Activated naive CD8-positive, alpha-beta T cell treated with anti-CD3 and anti-CD28 coated beads, Interleukin-2, amount 10 ng/mL, durations not matched to agents 7 days and 5 days (primary cell): ENCODE measurements around the gene VMP1. TPM values are rescaled to one million over a fixed set of nuclear protein-coding genes. Genes with fewer than 3 reads are reported as not detected.

Source experiments
- ATAC-seq: fragments of 150-1000 bp; cut with Tn5 transposase; one replicate; pipeline ENCODE4 v1.10.0; 2021; ENCODE audit warnings: low read depth, moderate library complexity
- POLR2A ChIA-PET: fragments of 350-600 bp; sonication (Branson Sonifier 250); formaldehyde crosslinking; loops from one replicate; lab custom pipeline; 2021; ENCODE audit warnings: antibody characterized with exemption; lab: Charles Lee
- DNase-seq: peaks from one replicate; pipeline ENCODE4 v3.0.0; 2021
- H3K27ac Mint-ChIP-seq: one replicate; pipeline ENCODE4 v1.8.0; 2022; ENCODE audit warnings: mild to moderate bottlenecking, mixed read lengths
- H3K27me3 Mint-ChIP-seq: one replicate; pipeline ENCODE4 v1.8.0; 2022; ENCODE audit warnings: mild to moderate bottlenecking, moderate library complexity, mixed read lengths
- H3K36me3 Mint-ChIP-seq: one replicate; pipeline ENCODE4 v1.8.0; 2021; ENCODE audit warnings: mild to moderate bottlenecking, mixed read lengths
- H3K4me1 Mint-ChIP-seq: one replicate; pipeline ENCODE4 v1.8.0; 2021; ENCODE audit warnings: mixed read lengths
- H3K4me3 Mint-ChIP-seq: one replicate; pipeline ENCODE4 v1.8.0; 2022; ENCODE audit warnings: mild to moderate bottlenecking, moderate library complexity, mixed read lengths
- H3K9me3 Mint-ChIP-seq: one replicate; pipeline ENCODE4 v1.8.0; 2021; ENCODE audit warnings: mixed read lengths
- total RNA-seq, 2 experiments: library from RNA; stranded (reverse); gene quantifications; one replicate each; pipeline ENCODE4 v1.2.3, GENCODE V29; 2021

Gene VMP1
- total RNA-seq, 2 experiments from 2014 or later, result 114 to 116 TPM

DNA sequence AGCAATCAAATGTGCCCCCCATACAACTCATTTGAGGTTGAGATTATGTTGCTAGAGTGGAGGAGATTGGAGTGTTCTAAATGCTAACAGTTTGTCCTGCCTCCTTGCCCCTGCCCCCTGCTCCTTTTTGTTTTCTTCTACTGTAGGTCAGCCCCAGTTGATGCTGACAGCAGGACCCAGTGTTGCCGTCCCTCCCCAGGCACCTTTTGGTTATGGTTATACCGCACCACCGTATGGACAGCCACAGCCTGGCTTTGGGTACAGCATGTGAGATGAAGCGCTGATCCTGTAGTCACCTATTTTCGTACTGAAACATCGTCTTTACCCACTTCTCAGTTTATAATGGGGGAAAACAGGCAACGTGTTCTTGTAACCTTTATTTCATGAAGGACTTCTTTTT is 13.9 kb upstream of the VMP1 start:
- no peak for ATAC-seq
- POLR2A ChIA-PET, result no interaction called here

DNA sequence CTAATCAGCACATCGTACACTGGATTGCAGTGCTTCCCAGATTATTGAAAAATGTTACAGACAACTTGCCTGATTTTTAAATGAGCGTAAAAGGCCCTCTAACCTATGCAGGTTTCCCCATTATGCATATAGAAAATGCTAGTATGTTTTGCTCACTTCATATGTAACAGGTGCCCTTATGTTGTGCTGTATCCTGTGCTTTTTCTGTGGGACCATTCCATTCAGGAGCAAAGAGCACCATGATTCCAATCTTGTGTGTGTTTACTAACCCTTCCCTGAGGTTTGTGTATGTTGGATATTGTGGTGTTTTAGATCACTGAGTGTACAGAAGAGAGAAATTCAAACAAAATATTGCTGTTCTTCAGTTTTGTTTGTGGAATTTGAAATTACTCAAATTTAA is 13.1 kb upstream of the VMP1 start:
- no peaks in the 10 kb centered on the region for H3K27me3 Mint-ChIP-seq
- no peaks in the 10 kb centered on the region for H3K9me3 Mint-ChIP-seq
- POLR2A ChIA-PET, result no interaction called here
- H3K4me1 Mint-ChIP-seq, result peaks cover 18% of the 10 kb centered on the region
- peaks cover 44% of the 10 kb centered on the region for H3K36me3 Mint-ChIP-seq
- no peak overlapping the region for H3K27ac Mint-ChIP-seq
- no peak for DNase-seq
- no peak for ATAC-seq
- no peak overlapping the region for H3K4me3 Mint-ChIP-seq

More for the DNA sequence above, 13.9 kb upstream of the VMP1 start:
- H3K4me1 Mint-ChIP-seq, result peaks cover 13% of the 10 kb centered on the region
- H3K27ac Mint-ChIP-seq, result no peak overlapping the region
- no peak overlapping the region for H3K4me3 Mint-ChIP-seq
- DNase-seq, result no peak
- no peaks in the 10 kb centered on the region for H3K9me3 Mint-ChIP-seq
- H3K36me3 Mint-ChIP-seq, result peaks cover 41% of the 10 kb centered on the region
- no peaks in the 10 kb centered on the region for H3K27me3 Mint-ChIP-seq

- POLR2A ChIA-PET, result no interaction called here
- DNase-seq (no peak), ATAC-seq (no peak)
- Mint-ChIP-seq H3K4me3 (no peak overlapping the region), H3K36me3 (peaks cover 38% of the 10 kb centered on the region), H3K4me1 (peaks cover 31% of the 10 kb centered on the region), H3K9me3 (no peaks in the 10 kb centered on the region), H3K27ac (no peak overlapping the region), H3K27me3 (no peaks in the 10 kb centered on the region)
These were observed 11.3 kb upstream of the VMP1 start for GRCh38 chr17:59695945-59696681.

GRCh38 chr17:59696682-59697277 is 10.7 kb upstream of the VMP1 start:
- H3K4me1 Mint-ChIP-seq, result peaks cover 32% of the 10 kb centered on the region
- no peaks in the 10 kb centered on the region for H3K27me3 Mint-ChIP-seq
- DNase-seq (no peak), ATAC-seq (no peak)
- peaks cover 34% of the 10 kb centered on the region for H3K36me3 Mint-ChIP-seq
- H3K4me3 Mint-ChIP-seq, result no peak overlapping the region
- H3K27ac Mint-ChIP-seq, result no peak overlapping the region
- no peaks in the 10 kb centered on the region for H3K9me3 Mint-ChIP-seq
- POLR2A ChIA-PET, result no interaction called here

GRCh38 chr17:59698143-59698542 is 9.3 kb upstream of the VMP1 start:
- peaks cover 37% of the 10 kb centered on the region for H3K4me1 Mint-ChIP-seq
- DNase-seq (no peak), ATAC-seq (no peak)
- no peak overlapping the region for H3K27ac Mint-ChIP-seq
- POLR2A ChIA-PET, result no interaction called here
- no peak overlapping the region for H3K4me3 Mint-ChIP-seq
- no peaks in the 10 kb centered on the region for H3K27me3 Mint-ChIP-seq
- H3K36me3 Mint-ChIP-seq, result peaks cover 27% of the 10 kb centered on the region
- no peaks in the 10 kb centered on the region for H3K9me3 Mint-ChIP-seq

- Mint-ChIP-seq H3K4me3 (no peak overlapping the region), H3K36me3 (peaks cover 25% of the 10 kb centered on the region), H3K27ac (no peak overlapping the region), H3K27me3 (no peaks in the 10 kb centered on the region), H3K4me1 (peaks cover 40% of the 10 kb centered on the region), H3K9me3 (no peaks in the 10 kb centered on the region)
- no peak for DNase-seq
- POLR2A ChIA-PET, result no interaction called here
- ATAC-seq, result no peak
These were observed 8.2 kb upstream of the VMP1 start for GRCh38 chr17:59699218-59699617.

- no peaks in the 10 kb centered on the region for H3K9me3 Mint-ChIP-seq
- H3K4me3 Mint-ChIP-seq, result no peak overlapping the region
- no peak overlapping the region for H3K27ac Mint-ChIP-seq
- no peaks in the 10 kb centered on the region for H3K27me3 Mint-ChIP-seq
- ATAC-seq (no peak), DNase-seq (no peak)
- H3K4me1 Mint-ChIP-seq, result peaks cover 43% of the 10 kb centered on the region
- peaks cover 28% of the 10 kb centered on the region for H3K36me3 Mint-ChIP-seq
- POLR2A ChIA-PET, result interaction anchor here (0.6 kb wide), 1 partner anchor 256 kb away, joined by 3 read pairs; no protein-coding TSS in a partner anchor
These were observed 7.7 kb upstream of the VMP1 start for GRCh38 chr17:59699786-59700185.

DNA sequence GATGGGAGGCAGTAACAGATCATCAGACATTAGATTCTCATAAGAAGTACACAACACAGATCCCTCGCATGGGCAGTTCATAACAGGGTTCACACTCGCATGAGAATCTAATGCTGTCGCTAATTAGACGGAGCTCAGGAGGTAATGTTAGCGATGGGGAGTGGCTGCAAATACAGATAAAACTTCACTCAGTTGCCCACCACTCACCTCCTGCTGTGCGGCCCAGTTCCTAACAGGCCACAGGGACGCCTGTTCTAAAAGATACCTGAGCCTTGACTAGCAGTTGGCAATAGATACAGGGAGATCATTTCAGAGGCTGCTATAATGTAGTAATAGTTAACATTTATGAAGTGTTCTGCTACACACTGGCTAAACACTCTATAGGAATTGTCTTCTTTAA is 5.2 kb upstream of the VMP1 start:
- no peak overlapping the region for H3K27ac Mint-ChIP-seq
- peaks cover 21% of the 10 kb centered on the region for H3K36me3 Mint-ChIP-seq
- POLR2A ChIA-PET, result no interaction called here
- peaks cover 53% of the 10 kb centered on the region for H3K4me1 Mint-ChIP-seq
- ATAC-seq (no peak), DNase-seq (no peak)
- no peaks in the 10 kb centered on the region for H3K9me3 Mint-ChIP-seq
- H3K27me3 Mint-ChIP-seq, result no peaks in the 10 kb centered on the region
- no peak overlapping the region for H3K4me3 Mint-ChIP-seq

GRCh38 chr17:59707971-59708430 is 547 bp downstream of the VMP1 start:
- H3K27ac Mint-ChIP-seq, result peak overlapping the region; percentile 95
- no peaks in the 10 kb centered on the region for H3K27me3 Mint-ChIP-seq
- peaks cover 14% of the 10 kb centered on the region for H3K36me3 Mint-ChIP-seq
- peaks cover 37% of the 10 kb centered on the region for H3K4me1 Mint-ChIP-seq
- ATAC-seq (no peak), DNase-seq (no peak)
- peak overlapping the region; percentile 95 for H3K4me3 Mint-ChIP-seq
- POLR2A ChIA-PET, result interaction anchor here (1.0 to 2.3 kb wide), 6 partner anchors 44 to 257 kb away, joined by 3 to 20 read pairs (median 6); partner anchors contain the start of genes CLTC, DHX40 and RNFT1
- no peaks in the 10 kb centered on the region for H3K9me3 Mint-ChIP-seq

DNA sequence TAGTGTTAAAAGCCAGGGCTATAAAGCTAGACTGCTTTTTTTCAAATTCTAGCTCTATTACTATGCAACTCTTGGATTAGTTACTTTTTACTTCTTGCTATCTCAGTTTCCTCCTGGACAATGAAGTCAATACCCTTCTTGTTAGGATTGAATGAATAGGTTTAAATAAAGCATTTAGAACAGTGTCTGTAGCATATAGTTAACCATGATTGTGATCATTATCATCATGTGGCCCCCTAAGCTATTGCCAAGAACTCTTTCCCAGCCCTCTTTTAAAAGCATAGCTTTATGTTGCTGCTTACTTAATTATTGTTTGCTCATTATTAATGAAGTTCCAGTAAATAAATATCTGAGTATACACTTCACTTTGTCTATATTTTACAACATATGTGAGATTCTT is 4.5 kb downstream of the VMP1 start:
- H3K4me3 Mint-ChIP-seq, result no peak overlapping the region
- H3K4me1 Mint-ChIP-seq, result peaks cover 23% of the 10 kb centered on the region
- H3K27me3 Mint-ChIP-seq, result no peaks in the 10 kb centered on the region
- no peak overlapping the region for H3K27ac Mint-ChIP-seq
- no peak for ATAC-seq
- no peak for DNase-seq
- peaks cover 8% of the 10 kb centered on the region for H3K36me3 Mint-ChIP-seq
- POLR2A ChIA-PET, result no interaction called here
- no peaks in the 10 kb centered on the region for H3K9me3 Mint-ChIP-seq

- Mint-ChIP-seq H3K36me3 (peaks cover 8% of the 10 kb centered on the region), H3K4me1 (peaks cover 23% of the 10 kb centered on the region), H3K27ac (no peak overlapping the region), H3K9me3 (no peaks in the 10 kb centered on the region), H3K4me3 (no peak overlapping the region), H3K27me3 (no peaks in the 10 kb centered on the region)
- ATAC-seq (no peak), DNase-seq (no peak)
- POLR2A ChIA-PET, result no interaction called here
These were observed 5.4 kb downstream of the VMP1 start for GRCh38 chr17:59712862-59713261.

GRCh38 chr17:59714255-59714654 is 6.8 kb downstream of the VMP1 start:
- Mint-ChIP-seq H3K4me3 (no peak overlapping the region), H3K27ac (no peak overlapping the region), H3K27me3 (no peaks in the 10 kb centered on the region), H3K4me1 (peaks cover 14% of the 10 kb centered on the region), H3K9me3 (no peaks in the 10 kb centered on the region), H3K36me3 (peaks cover 8% of the 10 kb centered on the region)
- POLR2A ChIA-PET, result no interaction called here
- DNase-seq, result no peak
- ATAC-seq, result no peak

DNA sequence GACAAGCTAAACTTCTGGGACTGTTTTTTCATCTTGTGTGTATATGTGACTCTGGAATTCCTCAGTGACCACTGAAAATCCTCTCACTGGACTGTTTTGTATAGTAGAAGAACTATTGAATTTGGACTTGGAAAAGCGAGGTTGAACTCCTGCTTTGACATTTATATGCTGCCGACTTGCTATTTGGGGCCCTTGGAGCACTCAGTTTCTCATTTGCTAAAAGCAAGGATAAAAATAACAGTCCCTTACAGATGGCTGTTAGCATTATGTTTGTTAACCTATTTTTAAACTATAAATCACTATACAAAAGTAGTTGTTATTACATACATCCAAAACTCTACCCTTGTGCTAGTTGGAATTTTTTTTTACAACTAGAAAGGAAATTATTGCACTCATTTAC is 9.0 kb downstream of the VMP1 start:
- Mint-ChIP-seq H3K9me3 (no peaks in the 10 kb centered on the region), H3K4me3 (no peak overlapping the region), H3K27me3 (no peaks in the 10 kb centered on the region), H3K36me3 (peaks cover 7% of the 10 kb centered on the region), H3K4me1 (peaks cover 10% of the 10 kb centered on the region), H3K27ac (no peak overlapping the region)
- POLR2A ChIA-PET, result no interaction called here
- DNase-seq (no peak), ATAC-seq (no peak)

DNA sequence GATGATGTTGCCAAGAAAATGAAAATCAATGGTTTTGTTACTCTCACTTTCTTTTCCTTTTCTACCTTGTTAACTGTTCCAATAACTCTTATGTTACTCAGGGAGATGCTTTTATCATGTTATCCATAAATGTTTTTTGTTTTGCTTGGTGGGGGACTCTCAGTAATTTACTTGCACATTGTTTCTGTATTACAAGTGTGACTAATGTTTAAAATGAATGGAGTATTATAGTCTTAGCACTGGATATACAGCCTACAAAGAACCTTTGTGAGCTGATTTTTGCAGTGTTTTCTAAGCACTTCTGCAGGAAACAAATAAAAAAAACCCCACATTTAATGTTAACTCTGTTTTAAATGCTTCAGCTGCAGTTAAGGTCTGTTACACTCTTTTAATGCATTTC is 12.1 kb downstream of the VMP1 start:
- Mint-ChIP-seq H3K4me1 (peaks cover 5% of the 10 kb centered on the region), H3K36me3 (peaks cover 2% of the 10 kb centered on the region), H3K27me3 (no peaks in the 10 kb centered on the region), H3K27ac (no peak overlapping the region), H3K4me3 (no peak overlapping the region), H3K9me3 (no peaks in the 10 kb centered on the region)
- ATAC-seq, result no peak
- POLR2A ChIA-PET, result no interaction called here
- no peak for DNase-seq
